Thymus (tissue), 11 donors: ENCODE measurements around the gene PSD. TPM values are rescaled to one million over a fixed set of nuclear protein-coding genes. Genes with fewer than 3 reads are reported as not detected.

Source experiments
- DNase-seq, 9 donors: peaks; one replicate each; pipeline ENCODE4 v3.0.0-alpha.2; 2013; ENCODE audit warnings: low spot score in 9 of 9, low read depth in 6 of 9, missing footprints in 1 of 9
- H3K27ac ChIP-seq, 2 donors: one replicate each; pipeline ENCODE4 v1.5.1; 2013; ENCODE audit warnings: control low read depth in 1 of 2, low read depth in 1 of 2, low read length in 1 of 2, mild to moderate bottlenecking in 1 of 2, moderate library complexity in 1 of 2
- H3K27me3 ChIP-seq, 2 donors: one replicate each; pipeline ENCODE4 v1.5.1; 2013; ENCODE audit warnings: low read length in 1 of 2; ENCODE audit not compliant: control insufficient read depth in 2 of 2, insufficient read depth in 1 of 2
- H3K36me3 ChIP-seq, 2 donors: one replicate each; pipeline ENCODE4 v1.5.1; 2013; ENCODE audit warnings: low read length in 1 of 2, mild to moderate bottlenecking in 1 of 2, moderate library complexity in 1 of 2; ENCODE audit not compliant: control insufficient read depth in 2 of 2, insufficient read depth in 2 of 2
- H3K4me1 ChIP-seq, 2 donors: one replicate each; pipeline ENCODE4 v1.5.1; 2013; ENCODE audit warnings: low read length in 2 of 2; ENCODE audit not compliant: control insufficient read depth in 2 of 2, insufficient read depth in 2 of 2
- H3K4me3 ChIP-seq, 2 donors: one replicate each; pipeline ENCODE4 v1.5.1; 2013; ENCODE audit warnings: low read length in 2 of 2, control low read depth in 1 of 2, mild to moderate bottlenecking in 1 of 2
- H3K9me3 ChIP-seq, 2 donors: one replicate each; pipeline ENCODE4 v1.5.1; 2013; ENCODE audit warnings: low read length in 1 of 2, mild to moderate bottlenecking in 1 of 2; ENCODE audit not compliant: control insufficient read depth in 2 of 2, insufficient read depth in 1 of 2
- WGBS: extraction: QIAGEN DNeasy Blood & Tissue Kit; methylation state at CpG from one replicate; pipeline ENCODE4 v1.1.7; 2013; 5-methylcytosine and 5-hydroxymethylcytosine counted together
- polyA plus RNA-seq: library from polyadenylated mRNA; stranded (reverse); fragments of 200-250 nt; gene quantifications from one replicate; pipeline ENCODE4 v1.2.3, GENCODE V29; 2013
- total RNA-seq: library from RNA; stranded (reverse); fragments of 120-200 nt; gene quantifications from one replicate; pipeline ENCODE4 v1.2.4, GENCODE V29; 2013
- donor health status: healthy.

PSD gene
- total and polyA plus RNA-seq, 2 donors = 3.8 to 4.6 TPM

DNA sequence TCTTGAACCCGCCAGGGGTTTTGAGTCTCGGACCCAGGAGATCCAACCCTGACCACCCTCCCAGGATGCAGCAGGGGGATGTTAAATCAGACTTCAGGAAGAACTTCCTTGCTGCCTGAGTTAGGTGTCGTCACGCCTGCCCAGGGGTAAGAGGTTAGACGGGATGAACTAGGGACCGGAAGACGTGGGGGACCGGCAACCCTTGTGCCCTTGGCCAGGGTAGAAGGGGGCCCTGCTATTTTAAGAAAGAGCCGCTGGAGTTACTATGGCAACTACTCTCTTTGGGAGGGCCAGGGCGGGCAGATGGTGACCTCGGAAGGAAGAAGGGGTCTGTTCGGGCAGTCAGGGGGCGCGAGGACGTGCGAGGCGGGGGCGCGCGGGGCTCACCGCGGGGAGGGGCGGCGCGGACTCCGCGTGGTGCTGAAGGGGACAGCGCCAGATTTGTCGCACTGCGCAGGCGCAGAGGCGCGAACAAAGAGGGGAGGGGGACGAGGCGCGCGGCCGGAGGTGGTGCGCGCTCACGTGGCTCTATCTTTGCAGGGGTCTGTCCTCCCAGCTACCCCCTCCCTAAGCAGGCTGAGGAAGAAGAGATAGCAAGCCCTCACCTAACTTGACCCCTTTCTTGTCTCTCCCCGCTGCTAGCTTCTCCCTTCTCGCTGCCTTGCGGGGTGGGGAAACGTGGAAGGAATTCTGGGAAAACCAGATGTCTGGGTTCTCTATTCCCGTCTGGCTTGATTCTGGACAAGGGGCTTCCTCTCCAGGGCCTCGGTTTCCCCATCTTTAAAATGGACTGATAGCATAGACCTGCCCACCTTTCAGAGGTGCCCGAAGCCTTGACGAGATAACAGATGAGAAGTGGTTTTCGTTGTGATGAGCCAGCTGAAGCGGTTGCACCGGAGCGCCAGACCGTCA lies 940 bp upstream of the PSD start:
- WGBS = 2% methylated on average over 54 of the region's 54 CpGs
- peak in 6 of 9 donors; percentile 34 to 79 (median 66) for DNase-seq
- no peak overlapping the region for H3K27ac ChIP-seq
- H3K4me3 ChIP-seq = peak overlapping the region; percentile 63 to 66
- peaks cover 2 to 12% of the 10 kb centered on the region in 2 donors for H3K9me3 ChIP-seq
- H3K36me3 ChIP-seq = peaks cover 12 to 14% of the 10 kb centered on the region in 2 donors
- H3K4me1 ChIP-seq = peaks cover 33 to 39% of the 10 kb centered on the region in 2 donors
- H3K27me3 ChIP-seq = peaks cover 28 to 84% of the 10 kb centered on the region in 2 donors

DNA sequence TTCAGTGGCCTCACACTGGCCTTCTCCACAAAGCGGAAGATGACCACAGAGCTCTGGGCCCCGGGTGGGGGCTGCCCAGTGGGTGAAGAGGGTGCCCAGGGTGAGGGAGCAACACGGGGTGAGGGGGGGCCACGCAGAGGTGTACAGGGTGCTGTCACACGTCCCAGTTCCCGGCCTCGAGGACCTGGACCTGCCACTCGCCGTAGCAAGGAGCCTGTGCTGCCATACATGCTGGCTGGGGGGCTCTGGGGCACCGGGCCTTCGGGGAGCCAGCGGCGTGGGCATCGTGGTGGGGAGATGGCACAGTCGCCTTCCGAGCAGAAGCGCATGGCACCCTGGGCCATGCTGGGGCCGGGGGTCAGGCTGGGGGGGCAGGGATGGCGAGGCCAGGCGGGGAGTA lies 1.9 kb downstream of the PSD start:
- no peak for DNase-seq
- H3K27me3 ChIP-seq = peaks cover 29 to 97% of the 10 kb centered on the region in 2 donors
- H3K36me3 ChIP-seq = no peaks in the 10 kb centered on the region
- 95% methylated on average over 20 of the region's 20 CpGs for WGBS
- peaks cover 2 to 6% of the 10 kb centered on the region in 2 donors for H3K9me3 ChIP-seq
- H3K27ac ChIP-seq = no peak overlapping the region
- H3K4me1 ChIP-seq = peaks cover 30 to 47% of the 10 kb centered on the region in 2 donors
- no peak overlapping the region for H3K4me3 ChIP-seq

DNA sequence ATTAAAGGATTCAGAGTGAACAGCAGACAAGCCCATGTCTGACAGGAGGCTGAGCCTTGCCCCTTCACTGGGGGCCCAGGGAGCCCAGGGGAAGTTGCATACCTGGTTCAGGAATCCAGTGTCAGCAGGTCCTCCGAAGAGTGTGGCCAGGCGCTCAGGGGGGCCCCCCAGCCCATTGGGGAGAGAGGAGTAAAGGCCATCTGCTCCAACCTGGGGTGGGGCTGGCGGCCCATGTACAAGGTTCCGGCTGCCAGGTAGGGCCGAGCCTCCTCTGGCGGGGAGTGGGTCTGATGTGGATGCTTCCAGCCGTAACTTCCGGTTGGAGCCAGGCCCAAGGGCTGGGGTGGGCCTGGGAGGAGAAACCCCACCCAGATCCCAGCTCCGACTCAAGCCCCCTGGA lies 2.3 kb downstream of the PSD start:
- peaks cover 28 to 47% of the 10 kb centered on the region in 2 donors for H3K4me1 ChIP-seq
- no peak overlapping the region for H3K4me3 ChIP-seq
- peaks cover 33 to 97% of the 10 kb centered on the region in 2 donors for H3K27me3 ChIP-seq
- H3K27ac ChIP-seq = no peak overlapping the region
- 94% methylated on average over 9 of the region's 9 CpGs for WGBS
- H3K9me3 ChIP-seq = peaks cover 2 to 6% of the 10 kb centered on the region in 2 donors
- no peaks in the 10 kb centered on the region for H3K36me3 ChIP-seq
- no peak for DNase-seq

DNA sequence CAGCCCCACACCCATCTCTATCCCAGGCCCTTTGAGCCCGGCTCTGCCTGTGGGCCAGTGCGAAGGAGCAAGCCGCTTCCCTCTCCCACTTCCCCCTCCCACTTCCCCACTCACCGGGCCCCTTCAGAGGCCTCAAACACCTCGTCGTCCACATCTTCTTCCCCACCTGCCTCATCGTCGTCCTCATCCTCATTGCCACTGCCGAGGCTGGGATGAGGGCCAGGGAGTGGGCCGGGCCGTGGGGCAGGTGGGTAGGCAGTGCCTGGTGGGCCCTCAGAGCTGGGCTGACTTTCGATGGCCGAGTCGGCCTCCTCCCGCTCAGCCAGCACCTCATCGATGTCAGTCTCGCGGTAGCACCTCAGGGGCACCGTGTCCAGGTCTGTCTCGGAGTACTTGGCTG lies 3.8 kb downstream of the PSD start:
- no peak overlapping the region for H3K4me3 ChIP-seq
- no peak for DNase-seq
- H3K27ac ChIP-seq = no peak overlapping the region
- H3K36me3 ChIP-seq = no peaks in the 10 kb centered on the region
- peaks cover 23 to 49% of the 10 kb centered on the region in 2 donors for H3K4me1 ChIP-seq
- peaks cover 2 to 4% of the 10 kb centered on the region in 2 donors for H3K9me3 ChIP-seq
- WGBS = 50% methylated on average over 20 of the region's 20 CpGs
- peaks cover 48 to 97% of the 10 kb centered on the region in 2 donors for H3K27me3 ChIP-seq

DNA sequence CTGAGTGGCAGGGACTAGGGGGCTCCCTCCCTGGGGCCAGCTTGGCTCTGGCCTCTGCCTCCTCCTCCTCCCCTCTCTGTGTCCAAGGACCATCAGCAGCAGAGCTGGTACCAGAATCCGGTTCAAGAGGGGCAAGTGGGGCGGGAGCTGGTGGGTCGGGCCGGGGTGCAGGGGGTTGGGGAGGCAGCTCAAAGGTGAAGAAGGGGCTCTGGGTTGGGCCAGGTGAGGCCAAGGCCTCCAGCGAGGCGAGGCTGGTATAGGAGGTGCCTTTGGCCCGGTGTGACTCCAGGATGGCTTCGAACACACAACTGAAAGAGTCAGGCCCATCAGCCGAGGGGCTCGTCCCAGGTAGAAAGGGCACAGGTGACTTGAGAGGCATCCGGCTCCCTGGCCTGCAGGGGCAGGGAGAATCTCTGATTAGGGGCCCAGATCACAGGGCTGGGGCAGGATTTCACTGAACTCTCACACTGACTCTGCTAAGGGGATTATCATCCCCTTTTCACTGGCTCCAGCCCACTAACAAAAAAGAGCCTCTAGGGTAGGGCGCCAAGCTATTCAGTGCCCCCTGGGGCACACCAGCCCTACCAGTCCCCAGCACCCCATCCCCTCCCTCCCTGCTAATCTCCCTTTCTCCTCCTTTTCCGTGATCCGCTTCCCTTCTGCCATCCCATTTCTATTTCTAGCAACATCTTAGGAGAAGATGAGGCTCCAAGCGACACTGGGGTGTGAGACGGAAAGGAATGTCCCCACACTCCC lies 4.6 kb downstream of the PSD start:
- H3K4me3 ChIP-seq = no peak overlapping the region
- H3K27ac ChIP-seq = no peak overlapping the region
- peaks cover 16 to 47% of the 10 kb centered on the region in 2 donors for H3K4me1 ChIP-seq
- H3K36me3 ChIP-seq = no peaks in the 10 kb centered on the region
- WGBS = 94% methylated on average over 16 of the region's 16 CpGs
- H3K9me3 ChIP-seq = peaks cover 2 to 4% of the 10 kb centered on the region in 2 donors
- no peak for DNase-seq
- peaks cover 52 to 97% of the 10 kb centered on the region in 2 donors for H3K27me3 ChIP-seq

DNA sequence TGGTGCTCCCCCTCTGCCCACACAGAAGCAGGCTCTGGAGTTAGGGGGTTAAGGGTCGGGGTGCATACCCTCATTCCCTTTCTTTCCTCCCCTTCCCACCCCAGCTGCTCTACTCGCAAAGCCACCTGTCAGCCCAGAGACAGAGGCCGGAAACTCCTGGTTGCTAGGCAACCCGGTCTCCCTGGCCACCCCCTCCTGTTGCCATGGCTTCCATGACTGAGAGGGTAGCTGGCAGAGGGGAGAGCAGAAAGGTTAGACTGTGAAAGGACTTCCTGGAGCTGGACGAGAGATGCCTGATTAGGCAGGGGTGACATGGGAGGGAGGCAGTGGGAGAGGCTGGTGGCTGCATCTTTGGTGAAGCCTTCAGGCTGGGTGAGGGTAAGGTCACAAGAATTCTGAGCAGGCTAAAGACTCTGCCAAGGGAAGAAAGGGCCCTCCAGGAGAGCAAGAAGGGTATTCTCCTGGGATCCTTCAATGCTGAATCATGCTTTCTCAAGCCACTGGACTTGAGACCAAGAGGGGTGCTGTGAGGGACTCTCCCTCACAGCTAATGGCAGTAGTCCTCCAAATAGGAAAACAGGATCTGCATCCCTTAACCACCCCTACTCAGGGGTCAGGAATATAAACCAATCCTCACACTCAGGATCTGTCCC lies 5.4 kb downstream of the PSD start:
- peak in 7 of 9 donors; percentile 56 to 87 (median 71) for DNase-seq
- H3K27me3 ChIP-seq = peaks cover 52 to 95% of the 10 kb centered on the region in 2 donors

DNA sequence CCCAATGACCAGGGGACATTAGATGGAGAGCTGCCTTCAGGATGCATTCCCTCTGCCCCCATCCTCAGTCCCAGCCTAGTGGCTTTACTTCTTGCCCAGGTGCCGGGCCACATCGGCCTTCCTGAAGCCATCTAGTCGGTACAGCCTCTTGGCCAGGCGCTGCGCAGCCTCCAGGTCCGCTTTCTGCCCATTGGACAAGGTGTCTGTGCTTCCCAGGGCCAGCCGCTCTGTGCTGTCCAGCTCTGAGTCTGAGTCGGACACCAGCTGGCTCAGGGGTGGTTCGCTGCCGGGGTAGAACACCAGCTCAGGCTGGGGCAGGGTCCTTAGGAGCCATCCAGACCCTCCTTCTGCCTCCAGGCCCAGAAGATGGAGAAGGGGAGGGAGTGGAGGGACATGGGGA lies 6.3 kb downstream of the PSD start:
- Histone ChIP-seq H3K27me3 (peaks cover 59 to 95% of the 10 kb centered on the region in 2 donors), H3K4me3 (no peak overlapping the region), H3K36me3 (no peaks in the 10 kb centered on the region), H3K4me1 (peaks cover 19 to 53% of the 10 kb centered on the region in 2 donors), H3K27ac (no peak overlapping the region), H3K9me3 (peaks cover 2 to 4% of the 10 kb centered on the region in 2 donors)
- 96% methylated on average over 10 of the region's 10 CpGs for WGBS
- DNase-seq = no peak

More for the DNA sequence above, 5.4 kb downstream of the PSD start:
- H3K9me3 ChIP-seq = peaks cover 2 to 4% of the 10 kb centered on the region in 2 donors
- WGBS = 19% methylated on average over 5 of the region's 5 CpGs
- peaks cover 19 to 50% of the 10 kb centered on the region in 2 donors for H3K4me1 ChIP-seq
- no peak overlapping the region for H3K4me3 ChIP-seq
- no peaks in the 10 kb centered on the region for H3K36me3 ChIP-seq
- H3K27ac ChIP-seq = no peak overlapping the region

DNA sequence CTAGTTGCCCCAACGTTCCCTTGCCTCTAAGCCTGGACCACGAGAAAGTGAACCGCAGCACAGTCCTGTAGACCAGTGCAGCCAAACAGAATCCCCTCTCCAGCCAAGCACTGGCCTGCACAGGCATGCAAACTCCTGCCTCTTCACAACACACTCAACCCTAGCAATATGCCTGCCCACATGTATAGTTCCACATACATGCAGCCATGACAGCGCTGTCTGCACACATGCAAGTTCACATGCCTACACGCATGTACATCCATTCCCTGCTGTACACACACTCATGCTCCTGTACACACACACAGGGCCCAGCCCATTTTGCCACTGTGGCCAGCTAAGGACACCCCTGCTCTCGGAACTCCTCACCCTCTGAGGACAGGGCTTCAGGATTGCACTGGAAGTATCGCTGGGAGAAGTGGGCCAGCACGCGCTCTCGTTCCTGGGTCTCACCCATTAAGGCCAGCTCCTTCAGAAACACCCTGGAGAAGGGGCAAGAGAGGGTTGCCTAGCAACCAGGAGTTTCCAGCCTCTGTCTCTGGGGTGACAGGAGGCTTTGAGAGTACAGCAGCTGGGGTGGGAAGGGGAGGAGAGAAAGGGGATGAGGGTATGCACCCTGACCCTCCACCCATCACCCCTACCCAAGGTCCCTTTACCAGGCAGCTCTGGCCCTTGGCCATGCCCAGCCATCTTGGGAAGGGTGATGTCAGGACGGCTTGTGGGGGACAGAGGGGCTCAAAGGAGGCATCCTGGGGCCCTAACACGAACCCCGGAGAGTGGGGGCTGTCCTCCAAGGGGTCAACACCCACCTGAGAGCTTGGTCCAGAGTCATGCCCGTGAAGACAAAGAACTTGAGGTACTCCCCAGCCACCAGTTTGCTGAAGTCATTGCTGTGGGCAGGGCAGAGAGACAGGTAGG lies 7.0 kb downstream of the PSD start:
- DNase-seq = no peak
- Histone ChIP-seq H3K4me1 (peaks cover 19 to 53% of the 10 kb centered on the region in 2 donors), H3K9me3 (peaks cover 0 to 4% of the 10 kb centered on the region in 2 donors), H3K27me3 (peaks cover 56 to 95% of the 10 kb centered on the region in 2 donors), H3K4me3 (no peak overlapping the region), H3K36me3 (no peaks in the 10 kb centered on the region), H3K27ac (no peak overlapping the region)
- 94% methylated on average over 14 of the region's 14 CpGs for WGBS
